ENCODE results near the gene METTL14.

Gene METTL14

GRCh38 chr4:118751629-118752323 is 66.6 kb downstream of the METTL14 start:
- Histone ChIP-seq H3K4me1 (ENCODE audit: insufficient read depth, low read length, poor library complexity, severe bottlenecking) (no peaks in the 10 kb centered on the region), H3K4me2 (ENCODE audit: low read depth, low read length, poor library complexity, severe bottlenecking) (no peak overlapping the region), H3K27me3 (ENCODE audit: insufficient read depth, low read length, poor library complexity, severe bottlenecking) (no peaks in the 10 kb centered on the region), H4K20me1 (ENCODE audit: insufficient read depth, low read length, poor library complexity, severe bottlenecking) (no peaks in the 10 kb centered on the region), H3K9me3 (ENCODE audit: insufficient read depth, low read depth, low read length) (no peaks in the 10 kb centered on the region), H3K36me3 (ENCODE audit: insufficient read depth, low read length) (peaks cover 37% of the 10 kb centered on the region; the same call in 1 of the 2 replicates), H2AFZ (ENCODE audit: low read length) (no peak overlapping the region), H3K9me2 (replicated peaks; ENCODE audit: low read depth, low read length) (no peaks in the 10 kb centered on the region), H3F3A (ENCODE audit: low read depth) (no peaks in the 10 kb centered on the region), H3K79me2 (ENCODE audit: insufficient read depth, low read length) (no peaks in the 10 kb centered on the region), H3K9ac (ENCODE audit: low read depth, low read length, poor library complexity, severe bottlenecking) (no peak overlapping the region), H3K4me3 (ENCODE audit: low read length, poor library complexity, severe bottlenecking) (no peak overlapping the region)
- TF ChIP-seq EZH2phosphoT487 (IDR thresholded peaks at IDR 0.05; ENCODE audit: borderline replicate concordance) (no peak), CTCF (conservative IDR thresholded peaks at IDR 0.05; ENCODE audit: low read length) (no peak)

- Histone ChIP-seq H3K9ac (ENCODE audit: low read depth, low read length, poor library complexity, severe bottlenecking) (no peak overlapping the region), H3K4me3 (ENCODE audit: low read length, poor library complexity, severe bottlenecking) (no peak overlapping the region), H3K9me3 (ENCODE audit: insufficient read depth, low read depth, low read length) (no peaks in the 10 kb centered on the region), H3F3A (ENCODE audit: low read depth) (no peaks in the 10 kb centered on the region), H4K20me1 (ENCODE audit: insufficient read depth, low read length, poor library complexity, severe bottlenecking) (no peaks in the 10 kb centered on the region), H2AFZ (ENCODE audit: low read length) (no peak overlapping the region), H3K36me3 (ENCODE audit: insufficient read depth, low read length) (peaks cover 42% of the 10 kb centered on the region; the same call in 1 of the 2 replicates), H3K79me2 (ENCODE audit: insufficient read depth, low read length) (no peaks in the 10 kb centered on the region), H3K4me2 (ENCODE audit: low read depth, low read length, poor library complexity, severe bottlenecking) (no peak overlapping the region), H3K4me1 (ENCODE audit: insufficient read depth, low read length, poor library complexity, severe bottlenecking) (no peaks in the 10 kb centered on the region), H3K9me2 (replicated peaks; ENCODE audit: low read depth, low read length) (no peaks in the 10 kb centered on the region), H3K27me3 (ENCODE audit: insufficient read depth, low read length, poor library complexity, severe bottlenecking) (no peaks in the 10 kb centered on the region)
- no peak for TF ChIP-seq EZH2phosphoT487 (IDR thresholded peaks at IDR 0.05; ENCODE audit: borderline replicate concordance)
- no peak for TF ChIP-seq CTCF (conservative IDR thresholded peaks at IDR 0.05; ENCODE audit: low read length)
Measured at GRCh38 chr4:118752551-118752950, 67.4 kb downstream of the METTL14 start.

DNA sequence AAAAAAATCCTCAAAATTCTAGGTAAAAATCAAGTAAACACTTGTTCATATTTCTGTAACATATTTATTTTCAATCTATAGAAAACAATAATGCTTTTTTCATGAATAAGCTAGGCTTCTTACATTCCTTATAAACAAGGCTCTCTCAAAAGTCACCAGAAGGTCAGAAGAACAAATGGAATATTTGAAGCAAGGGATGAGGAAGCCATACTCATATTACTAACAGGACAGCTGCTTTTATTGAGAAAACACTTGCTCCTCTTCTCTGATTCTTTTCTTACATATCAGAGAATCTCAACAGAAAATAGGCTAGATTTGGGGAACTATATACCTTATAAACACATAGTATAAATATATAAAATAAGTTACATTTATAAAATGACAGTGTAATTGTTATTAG is 67.9 kb downstream of the METTL14 start:
- no peak for TF ChIP-seq CTCF (conservative IDR thresholded peaks at IDR 0.05; ENCODE audit: low read length)
- TF ChIP-seq EZH2phosphoT487 (IDR thresholded peaks at IDR 0.05; ENCODE audit: borderline replicate concordance): no peak
- Histone ChIP-seq H3K4me3 (ENCODE audit: low read length, poor library complexity, severe bottlenecking) (no peak overlapping the region), H3F3A (ENCODE audit: low read depth) (no peaks in the 10 kb centered on the region), H3K36me3 (ENCODE audit: insufficient read depth, low read length) (peaks cover 47% of the 10 kb centered on the region; the same call in 1 of the 2 replicates), H3K79me2 (ENCODE audit: insufficient read depth, low read length) (no peaks in the 10 kb centered on the region), H3K4me1 (ENCODE audit: insufficient read depth, low read length, poor library complexity, severe bottlenecking) (no peaks in the 10 kb centered on the region), H2AFZ (ENCODE audit: low read length) (no peak overlapping the region), H3K9me2 (replicated peaks; ENCODE audit: low read depth, low read length) (no peaks in the 10 kb centered on the region), H3K9ac (ENCODE audit: low read depth, low read length, poor library complexity, severe bottlenecking) (no peak overlapping the region), H3K27me3 (ENCODE audit: insufficient read depth, low read length, poor library complexity, severe bottlenecking) (no peaks in the 10 kb centered on the region), H3K4me2 (ENCODE audit: low read depth, low read length, poor library complexity, severe bottlenecking) (no peak overlapping the region), H4K20me1 (ENCODE audit: insufficient read depth, low read length, poor library complexity, severe bottlenecking) (no peaks in the 10 kb centered on the region), H3K9me3 (ENCODE audit: insufficient read depth, low read depth, low read length) (no peaks in the 10 kb centered on the region)
